SK-N-SH (cell line): ENCODE data around the gene CDC42EP4. TPM values are rescaled to one million over a fixed set of nuclear protein-coding genes. Genes with fewer than 3 reads are reported as not detected.

ENCODE experiments used
- CTCF ChIA-PET: fragments of 300-600, 350-600 bp; formaldehyde crosslinking; extraction: SDS; loops from one replicate; lab custom pipeline; 2021; lab: Yijun Ruan, JAX
- POLR2A ChIA-PET: fragments of 350-600 bp; sonication (Branson Sonifier 250); formaldehyde crosslinking; extraction: SDS; loops from one replicate; lab custom pipeline; 2020; ENCODE audit warnings: antibody characterized with exemption, inconsistent platforms; lab: Yijun Ruan, JAX
- DNase-seq: peaks from one replicate; pipeline ENCODE4 v3.0.0; 2012
- H2AFZ ChIP-seq: fragments of 200-600 bp; sonication (generic); 2 replicates; pipeline ENCODE4 v1.8.1; 2016; ENCODE audit warnings: antibody characterized with exemption, mild to moderate bottlenecking, low read depth
- H3F3A ChIP-seq: fragments of 200-600 bp; sonication (generic); replicated peaks from 2 replicates; pipeline ENCODE3; 2016; ENCODE audit warnings: antibody characterized with exemption, mild to moderate bottlenecking; ENCODE audit not compliant: insufficient read depth
- H3K27ac ChIP-seq, 2 experiments: fragments of 200-500 bp in 1 of 2; fragments of 200-600 bp in 1 of 2; sonication (Bioruptor generic) in 1 of 2; sonication (generic), shearing (Covaris generic) in 1 of 2; 2 replicates each; pipeline versions ENCODE4 v1.5.1 to v1.6.1; 2014 to 2016; ENCODE audit warnings: low read depth in 2 of 2, inconsistent platforms in 1 of 2, low read length in 1 of 2, mild to moderate bottlenecking in 1 of 2, mixed read lengths in 1 of 2
- H3K27me3 ChIP-seq: fragments of 200-600 bp; sonication (generic), shearing (Covaris generic); 2 replicates; pipeline ENCODE4 v1.6.1; 2016; ENCODE audit warnings: mixed run types; ENCODE audit not compliant: insufficient read depth
- H3K36me3 ChIP-seq, 2 experiments: fragments of 200-500 bp in 1 of 2; fragments of 200-600 bp in 1 of 2; sonication (Bioruptor generic) in 1 of 2; sonication (generic) in 1 of 2; replicated peaks in 1 of 2; 2 replicates each; pipeline versions ENCODE3 to v1.5.1; 2014 to 2016; ENCODE audit warnings: low read length in 1 of 2, mild to moderate bottlenecking in 1 of 2; ENCODE audit not compliant: insufficient read depth in 2 of 2, control insufficient read depth in 1 of 2
- H3K4me1 ChIP-seq, 2 experiments: fragments of 200-500 bp in 1 of 2; fragments of 200-600 bp in 1 of 2; sonication (Bioruptor generic) in 1 of 2; sonication (generic), shearing (Covaris generic) in 1 of 2; 2 replicates each; pipeline versions ENCODE4 v1.5.1 to v1.6.1; 2014 to 2016; ENCODE audit warnings: low read depth in 1 of 2, low read length in 1 of 2, mixed run types in 1 of 2; ENCODE audit not compliant: insufficient read depth in 2 of 2, control insufficient read depth in 1 of 2
- H3K4me2 ChIP-seq: fragments of 200-600 bp; sonication (generic), shearing (Covaris generic); 2 replicates; pipeline ENCODE4 v1.6.1; 2017; ENCODE audit warnings: mixed run types
- H3K4me3 ChIP-seq, 2 experiments: fragments of 200-500 bp in 1 of 2; fragments of 200-600 bp in 1 of 2; sonication (Bioruptor generic) in 1 of 2; sonication (generic), shearing (Covaris generic) in 1 of 2; 2 replicates each; pipeline versions ENCODE4 v1.5.1 to v1.8.1; 2014 to 2016; ENCODE audit warnings: low read depth in 2 of 2, inconsistent platforms in 1 of 2, low read length in 1 of 2, mild to moderate bottlenecking in 1 of 2, mixed read lengths in 1 of 2, moderate library complexity in 1 of 2
- H3K79me2 ChIP-seq: fragments of 200-600 bp; sonication (generic); 2 replicates; pipeline ENCODE4 v1.8.1; 2017; ENCODE audit warnings: mild to moderate bottlenecking; ENCODE audit not compliant: insufficient read depth
- H3K9ac ChIP-seq: fragments of 200-600 bp; sonication (generic); 2 replicates; pipeline ENCODE4 v1.6.1; 2017; ENCODE audit warnings: mixed run types
- H3K9me2 ChIP-seq: fragments of 200-600 bp; sonication (generic); 2 replicates; pipeline ENCODE4 v1.6.1; 2017; ENCODE audit warnings: mixed run types
- H3K9me3 ChIP-seq: fragments of 200-600 bp; sonication (generic); 2 replicates; pipeline ENCODE4 v1.6.1; 2017; ENCODE audit warnings: mixed run types, mild to moderate bottlenecking, moderate library complexity
- H4K20me1 ChIP-seq: fragments of 200-600 bp; sonication (generic); 2 replicates; pipeline ENCODE4 v1.6.1; 2017; ENCODE audit warnings: mild to moderate bottlenecking, mixed run types; ENCODE audit not compliant: insufficient read depth
- EZH2phosphoT487 ChIP-seq: fragments of 200-600 bp; sonication (generic); IDR thresholded peaks from 2 replicates; pipeline ENCODE4 v1.6.1; 2017; ENCODE audit warnings: low read depth, mixed run types, mild to moderate bottlenecking, antibody characterized with exemption, moderate library complexity, borderline replicate concordance
- FOXM1 ChIP-seq: IDR thresholded peaks from 2 replicates; pipeline ENCODE4 v1.4.0; 2012; ENCODE audit warnings: low read depth, mild to moderate bottlenecking
- GATA2 ChIP-seq: sonication (generic); formaldehyde crosslinking; IDR thresholded peaks from 2 replicates; pipeline ENCODE4 v1.5.0; 2020; ENCODE audit warnings: mild to moderate bottlenecking, missing genetic modification reagents
- MEF2A ChIP-seq: IDR thresholded peaks from 2 replicates; pipeline ENCODE4 v1.4.0; 2012; ENCODE audit warnings: low read depth, borderline replicate concordance
- NRF1 ChIP-seq: IDR thresholded peaks from 2 replicates; pipeline ENCODE4 v1.6.1; 2012; ENCODE audit warnings: low read depth, mild to moderate bottlenecking, low read length
- POLR2AphosphoS5 ChIP-seq: IDR thresholded peaks from 2 replicates; pipeline ENCODE4 v1.6.1; 2012; ENCODE audit warnings: low read depth, low read length
- RFX5 ChIP-seq: IDR thresholded peaks from 2 replicates; pipeline ENCODE4 v1.6.1; 2012; ENCODE audit warnings: mild to moderate bottlenecking, improper control_type of control experiment, low read length
- WGBS: methylation state at CpG from one replicate; pipeline ENCODE4 v1.1.6; 2017; ENCODE audit warnings: low lambda C conversion rate; 5-methylcytosine and 5-hydroxymethylcytosine counted together
- polyA plus RNA-seq, 3 experiments: library from polyadenylated mRNA; depleted of rRNA; stranded (reverse); fragments of >200 nt; gene quantifications; 2 replicates each; pipeline ENCODE4 v1.2.3, GENCODE V29; 2012
- TF ChIP-seq, protein P1 (sequence below): IDR thresholded peaks from 2 replicates; pipeline ENCODE4 v1.4.0; 2012; ENCODE audit warnings: low read depth, borderline replicate concordance
- TF ChIP-seq, protein P2 (sequence below): IDR thresholded peaks from 2 replicates; pipeline ENCODE4 v1.4.0; 2012; ENCODE audit warnings: low read depth, borderline replicate concordance
- TF ChIP-seq, protein P3 (sequence below): IDR thresholded peaks from 2 replicates; pipeline ENCODE4 v1.6.1; 2012; ENCODE audit warnings: mild to moderate bottlenecking, low read depth, low read length, moderate library complexity

CDC42EP4 gene
- polyA plus RNA-seq, 1 of the 3 experiments (the other 2 are of a cell fraction), result 28.3 TPM

DNA sequence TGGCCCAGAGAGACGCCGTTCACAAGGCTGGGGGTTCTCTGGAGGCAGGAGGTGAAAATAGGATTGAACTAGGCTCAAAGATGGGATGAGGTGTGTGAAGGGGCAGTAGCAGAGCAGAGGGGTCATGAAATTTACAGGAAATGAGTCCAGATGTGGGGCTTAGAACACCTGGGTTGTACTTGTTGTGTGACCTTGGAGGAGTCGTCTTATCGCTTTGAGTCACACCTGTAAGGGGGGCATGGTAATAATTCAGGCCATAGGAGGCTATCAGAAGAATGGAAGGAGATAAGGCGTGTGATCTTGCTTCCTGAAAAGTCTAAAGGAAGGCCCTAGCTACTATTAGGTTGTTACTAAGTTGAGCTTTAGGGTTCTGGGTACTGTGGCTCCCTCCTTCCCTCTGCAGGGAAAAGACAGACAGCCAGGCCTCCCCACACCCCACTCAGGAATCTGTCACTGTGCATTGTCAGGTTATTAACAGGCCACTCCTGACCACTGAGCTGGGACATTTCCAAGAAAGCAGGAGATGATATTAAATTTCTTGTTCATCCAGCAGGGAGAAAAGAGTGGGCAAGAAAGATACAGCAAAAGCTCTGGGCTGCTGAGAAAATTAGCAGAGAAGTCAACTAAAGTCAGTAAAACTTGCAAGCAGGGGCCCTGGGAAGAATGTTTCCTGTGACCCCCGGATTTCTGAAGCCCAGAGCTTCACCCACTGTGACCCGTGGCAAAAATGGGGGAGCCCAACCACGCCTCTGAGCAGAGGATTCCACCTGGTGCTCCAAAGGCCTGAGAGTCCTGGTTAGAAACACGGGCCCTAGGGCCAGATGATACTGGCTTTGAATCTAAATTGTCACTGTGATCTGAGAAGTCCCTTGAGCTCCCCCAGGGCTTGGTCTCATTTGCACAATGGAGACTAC is 6.0 kb upstream of the CDC42EP4 start (continued):
- TF ChIP-seq, protein P1, sequence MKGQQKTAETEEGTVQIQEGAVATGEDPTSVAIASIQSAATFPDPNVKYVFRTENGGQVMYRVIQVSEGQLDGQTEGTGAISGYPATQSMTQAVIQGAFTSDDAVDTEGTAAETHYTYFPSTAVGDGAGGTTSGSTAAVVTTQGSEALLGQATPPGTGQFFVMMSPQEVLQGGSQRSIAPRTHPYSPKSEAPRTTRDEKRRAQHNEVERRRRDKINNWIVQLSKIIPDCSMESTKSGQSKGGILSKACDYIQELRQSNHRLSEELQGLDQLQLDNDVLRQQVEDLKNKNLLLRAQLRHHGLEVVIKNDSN, result no peak
- TF ChIP-seq, protein P2, sequence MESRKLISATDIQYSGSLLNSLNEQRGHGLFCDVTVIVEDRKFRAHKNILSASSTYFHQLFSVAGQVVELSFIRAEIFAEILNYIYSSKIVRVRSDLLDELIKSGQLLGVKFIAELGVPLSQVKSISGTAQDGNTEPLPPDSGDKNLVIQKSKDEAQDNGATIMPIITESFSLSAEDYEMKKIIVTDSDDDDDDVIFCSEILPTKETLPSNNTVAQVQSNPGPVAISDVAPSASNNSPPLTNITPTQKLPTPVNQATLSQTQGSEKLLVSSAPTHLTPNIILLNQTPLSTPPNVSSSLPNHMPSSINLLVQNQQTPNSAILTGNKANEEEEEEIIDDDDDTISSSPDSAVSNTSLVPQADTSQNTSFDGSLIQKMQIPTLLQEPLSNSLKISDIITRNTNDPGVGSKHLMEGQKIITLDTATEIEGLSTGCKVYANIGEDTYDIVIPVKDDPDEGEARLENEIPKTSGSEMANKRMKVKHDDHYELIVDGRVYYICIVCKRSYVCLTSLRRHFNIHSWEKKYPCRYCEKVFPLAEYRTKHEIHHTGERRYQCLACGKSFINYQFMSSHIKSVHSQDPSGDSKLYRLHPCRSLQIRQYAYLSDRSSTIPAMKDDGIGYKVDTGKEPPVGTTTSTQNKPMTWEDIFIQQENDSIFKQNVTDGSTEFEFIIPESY, result no peak
- TF ChIP-seq FOXM1 (no peak), GATA2 (CRISPR knock-in tag) (no peak)

DNA sequence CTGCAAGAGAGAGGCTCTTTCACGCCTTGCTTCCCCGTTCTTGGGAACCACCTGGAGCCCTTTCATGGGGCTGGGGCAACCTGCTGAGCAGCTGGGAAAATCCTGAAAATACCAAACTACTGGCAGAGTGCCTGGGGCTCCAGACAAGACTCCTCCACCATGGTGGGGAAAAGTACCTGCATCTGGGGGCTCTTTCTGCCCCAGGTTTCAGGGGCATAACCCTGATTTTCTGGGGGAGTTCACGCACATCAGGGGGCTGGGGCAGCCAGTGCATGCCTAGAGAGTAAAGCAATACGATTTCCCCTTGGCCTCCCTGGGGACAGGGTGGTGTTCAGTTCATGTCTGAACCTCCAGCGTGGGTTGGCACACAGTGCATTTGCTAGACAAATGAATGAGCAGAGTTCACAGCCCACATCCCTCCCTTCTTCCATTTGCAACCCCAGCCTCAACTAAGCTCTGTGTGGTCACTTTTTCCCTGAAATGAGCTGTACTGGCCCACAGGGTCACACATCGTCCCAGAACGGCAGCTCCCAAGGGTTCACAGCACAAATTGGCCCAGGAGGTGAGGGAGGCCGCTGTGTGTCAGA is 5.2 kb upstream of the CDC42EP4 start:
- Histone ChIP-seq H3K9me3 (no peaks in the 10 kb centered on the region), H3K27ac (peak overlapping the region in 1 of 2 experiments; percentile 48; a peak in 2 of 4 replicates), H4K20me1 (no peaks in the 10 kb centered on the region), H3K9ac (no peak overlapping the region), H3K79me2 (no peaks in the 10 kb centered on the region), H3K4me1 (peaks cover 6 to 40% of the 10 kb centered on the region in 2 experiments; a peak in 3 of 4 replicates), H3K4me3 (no peak overlapping the region), H3K27me3 (no peaks in the 10 kb centered on the region), H3K36me3 (no peaks in the 10 kb centered on the region), H2AFZ (no peak overlapping the region), H3K4me2 (no peak overlapping the region), H3F3A (peaks cover 5% of the 10 kb centered on the region), H3K9me2 (no peaks in the 10 kb centered on the region)
- WGBS, result 65% methylated on average over 7 of the region's 8 CpGs
- CTCF ChIA-PET, result interaction anchor here (1.3 to 3.6 kb wide), 4 partner anchors 27 to 81 kb away, joined by 3 to 29 read pairs (median 8); no protein-coding TSS in a partner anchor
- TF ChIP-seq RFX5, result no peak
- no peak for TF ChIP-seq MEF2A
- TF ChIP-seq POLR2AphosphoS5, result no peak
- TF ChIP-seq NRF1, result no peak
- no peak for TF ChIP-seq EZH2phosphoT487
- TF ChIP-seq, protein P3, sequence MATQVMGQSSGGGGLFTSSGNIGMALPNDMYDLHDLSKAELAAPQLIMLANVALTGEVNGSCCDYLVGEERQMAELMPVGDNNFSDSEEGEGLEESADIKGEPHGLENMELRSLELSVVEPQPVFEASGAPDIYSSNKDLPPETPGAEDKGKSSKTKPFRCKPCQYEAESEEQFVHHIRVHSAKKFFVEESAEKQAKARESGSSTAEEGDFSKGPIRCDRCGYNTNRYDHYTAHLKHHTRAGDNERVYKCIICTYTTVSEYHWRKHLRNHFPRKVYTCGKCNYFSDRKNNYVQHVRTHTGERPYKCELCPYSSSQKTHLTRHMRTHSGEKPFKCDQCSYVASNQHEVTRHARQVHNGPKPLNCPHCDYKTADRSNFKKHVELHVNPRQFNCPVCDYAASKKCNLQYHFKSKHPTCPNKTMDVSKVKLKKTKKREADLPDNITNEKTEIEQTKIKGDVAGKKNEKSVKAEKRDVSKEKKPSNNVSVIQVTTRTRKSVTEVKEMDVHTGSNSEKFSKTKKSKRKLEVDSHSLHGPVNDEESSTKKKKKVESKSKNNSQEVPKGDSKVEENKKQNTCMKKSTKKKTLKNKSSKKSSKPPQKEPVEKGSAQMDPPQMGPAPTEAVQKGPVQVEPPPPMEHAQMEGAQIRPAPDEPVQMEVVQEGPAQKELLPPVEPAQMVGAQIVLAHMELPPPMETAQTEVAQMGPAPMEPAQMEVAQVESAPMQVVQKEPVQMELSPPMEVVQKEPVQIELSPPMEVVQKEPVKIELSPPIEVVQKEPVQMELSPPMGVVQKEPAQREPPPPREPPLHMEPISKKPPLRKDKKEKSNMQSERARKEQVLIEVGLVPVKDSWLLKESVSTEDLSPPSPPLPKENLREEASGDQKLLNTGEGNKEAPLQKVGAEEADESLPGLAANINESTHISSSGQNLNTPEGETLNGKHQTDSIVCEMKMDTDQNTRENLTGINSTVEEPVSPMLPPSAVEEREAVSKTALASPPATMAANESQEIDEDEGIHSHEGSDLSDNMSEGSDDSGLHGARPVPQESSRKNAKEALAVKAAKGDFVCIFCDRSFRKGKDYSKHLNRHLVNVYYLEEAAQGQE, result no peak
- no peak for DNase-seq
- POLR2A ChIA-PET, result interaction anchor here (1.8 kb wide), 1 partner anchor 26 kb away, joined by 6 read pairs; no protein-coding TSS in a partner anchor
